ENCODE results near the gene TMX3.

- no peak for TF ChIP-seq CTCF (IDR thresholded peaks at IDR 0.05)
- no peak for TF ChIP-seq EP300 (IDR thresholded peaks at IDR 0.05; ENCODE audit: low read depth)
- TF ChIP-seq POLR2A (IDR thresholded peaks at IDR 0.05) = no peak
- no peak for TF ChIP-seq POLR2AphosphoS5 (IDR thresholded peaks at IDR 0.05)
Observed at GRCh38 chr18:68696937-68697336, 18.0 kb downstream of the TMX3 start.

Measured in transverse colon (tissue), 4 donors.